A549 (cell line): ENCODE results near the gene CRADD.

Source experiments
- BHLHE40 ChIP-seq: IDR thresholded peaks from 2 replicates; pipeline ENCODE4 v1.6.1; 2012; ENCODE audit warnings: low read depth, low read length, inconsistent platforms
- MAZ ChIP-seq: fragments of 150-350 bp; IDR thresholded peaks from 2 replicates; pipeline ENCODE4 v1.6.1; 2014; ENCODE audit warnings: antibody characterized with exemption, low read depth, low read length, borderline replicate concordance
- POLR2A ChIP-seq: IDR thresholded peaks from 2 replicates; pipeline ENCODE4 v1.6.1; 2012; ENCODE audit warnings: mild to moderate bottlenecking, low read length
- RAD21 ChIP-seq, 2 experiments: fragments of >200 bp in 1 of 2; sonication (Bioruptor Twin) in 1 of 2; formaldehyde crosslinking in 1 of 2; IDR thresholded peaks in 1 of 2; conservative IDR thresholded peaks in 1 of 2; 2 replicates in 1 of 2; 3 replicates in 1 of 2; pipeline ENCODE4 v1.6.1; 2012 to 2018; ENCODE audit warnings: inconsistent platforms in 1 of 2
- RFX5 ChIP-seq: fragments of 450-650 bp; IDR thresholded peaks from 2 replicates; pipeline ENCODE4 v1.7.1; 2014; ENCODE audit warnings: antibody characterized with exemption, mild to moderate bottlenecking, moderate library complexity
- SMC3 ChIP-seq: fragments of >200 bp; sonication (Bioruptor Twin); formaldehyde crosslinking; IDR thresholded peaks from 3 replicates; pipeline ENCODE4 v1.6.1; 2018; ENCODE audit warnings: inconsistent platforms
- TF ChIP-seq, protein P1 (sequence below): fragments of >200 bp; sonication (Bioruptor Twin); formaldehyde crosslinking; IDR thresholded peaks from 3 replicates; pipeline ENCODE4 v1.5.1; 2016

DNA sequence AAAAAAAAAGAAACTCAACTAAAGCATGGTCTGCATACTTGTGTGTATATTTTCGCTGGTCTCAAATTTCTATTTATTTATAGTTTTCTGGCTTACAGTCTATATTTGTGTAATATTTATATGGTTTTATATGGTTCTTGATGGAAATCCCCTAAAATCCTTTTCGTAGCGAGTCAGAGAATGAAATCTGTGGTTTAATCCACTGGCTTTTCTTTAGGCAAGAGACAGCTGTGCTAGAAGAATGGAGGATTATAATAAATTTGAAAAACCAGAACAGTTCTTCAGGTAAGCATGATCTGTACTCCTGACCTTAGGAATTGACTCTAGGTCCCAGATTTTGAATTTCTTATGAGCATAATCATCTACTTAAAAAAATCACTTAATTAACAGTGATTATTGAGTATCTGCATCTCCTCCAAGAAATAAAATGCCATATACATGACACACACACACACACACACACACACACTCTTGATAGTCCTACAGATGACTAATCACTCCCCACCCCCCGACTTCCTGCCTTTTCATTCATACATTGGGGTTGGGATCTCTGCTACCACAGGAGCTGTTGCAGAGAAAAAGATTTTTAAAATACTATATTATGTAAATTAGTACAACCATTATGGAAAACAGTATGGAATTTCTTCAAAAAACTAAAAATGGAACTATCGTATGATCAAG is 113.4 kb downstream of the CRADD start:
- TF ChIP-seq, protein P1, sequence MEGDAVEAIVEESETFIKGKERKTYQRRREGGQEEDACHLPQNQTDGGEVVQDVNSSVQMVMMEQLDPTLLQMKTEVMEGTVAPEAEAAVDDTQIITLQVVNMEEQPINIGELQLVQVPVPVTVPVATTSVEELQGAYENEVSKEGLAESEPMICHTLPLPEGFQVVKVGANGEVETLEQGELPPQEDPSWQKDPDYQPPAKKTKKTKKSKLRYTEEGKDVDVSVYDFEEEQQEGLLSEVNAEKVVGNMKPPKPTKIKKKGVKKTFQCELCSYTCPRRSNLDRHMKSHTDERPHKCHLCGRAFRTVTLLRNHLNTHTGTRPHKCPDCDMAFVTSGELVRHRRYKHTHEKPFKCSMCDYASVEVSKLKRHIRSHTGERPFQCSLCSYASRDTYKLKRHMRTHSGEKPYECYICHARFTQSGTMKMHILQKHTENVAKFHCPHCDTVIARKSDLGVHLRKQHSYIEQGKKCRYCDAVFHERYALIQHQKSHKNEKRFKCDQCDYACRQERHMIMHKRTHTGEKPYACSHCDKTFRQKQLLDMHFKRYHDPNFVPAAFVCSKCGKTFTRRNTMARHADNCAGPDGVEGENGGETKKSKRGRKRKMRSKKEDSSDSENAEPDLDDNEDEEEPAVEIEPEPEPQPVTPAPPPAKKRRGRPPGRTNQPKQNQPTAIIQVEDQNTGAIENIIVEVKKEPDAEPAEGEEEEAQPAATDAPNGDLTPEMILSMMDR = no peak
- TF ChIP-seq RAD21 (conservative IDR thresholded peaks at IDR 0.05 in 1 of 2, IDR thresholded peaks at IDR 0.05 in 1 of 2) (no peak), BHLHE40 (no peak), SMC3 (no peak), MAZ (no peak), POLR2A (no peak), RFX5 (no peak)
